Gastrocnemius medialis (tissue), 4 donors: ENCODE data around the gene APOBEC3H. TPM values are rescaled to one million over a fixed set of nuclear protein-coding genes. Genes with fewer than 3 reads are reported as not detected.

Experiments used
- ATAC-seq, 2 donors: fragments of 150-250 bp; one replicate each; pipeline ENCODE4 v1.9.1; 2016
- DNase-seq, 2 donors: peaks; one replicate each; pipeline ENCODE4 v3.0.0-alpha.2; 2019
- H3K27ac ChIP-seq, 4 donors: fragments of 200-600 bp; sonication (generic); 1 replicate in 1 of 4; 2 replicates in 3 of 4; pipeline ENCODE4 v1.5.1; 2016 to 2018; ENCODE audit warnings: mild to moderate bottlenecking in 2 of 4, moderate library complexity in 1 of 4
- H3K27me3 ChIP-seq, 3 donors: fragments of 200-600 bp; sonication (generic) in 2 of 3; 1 replicate in 1 of 3; 2 replicates in 2 of 3; pipeline versions ENCODE4 v1.5.1 to v1.6.0; 2016 to 2019; ENCODE audit warnings: mild to moderate bottlenecking in 1 of 3, moderate library complexity in 1 of 3
- H3K36me3 ChIP-seq, 2 donors: fragments of 200-600 bp; sonication (generic) in 1 of 2; one replicate each; pipeline ENCODE4 v1.5.1; 2017 to 2018
- H3K4me1 ChIP-seq, 2 donors: fragments of 200-600 bp; sonication (generic) in 1 of 2; one replicate each; pipeline ENCODE4 v1.5.1; 2016 to 2017; ENCODE audit warnings: mild to moderate bottlenecking in 2 of 2
- H3K4me3 ChIP-seq, 4 donors: fragments of 200-600 bp; sonication (generic) in 3 of 4; 1 replicate in 1 of 4; 2 replicates in 3 of 4; pipeline ENCODE4 v1.5.1; 2016 to 2019; ENCODE audit warnings: mild to moderate bottlenecking in 2 of 4
- H3K9me3 ChIP-seq, 3 donors: fragments of 200-600 bp; sonication (generic) in 2 of 3; 1 replicate in 1 of 3; 2 replicates in 2 of 3; pipeline ENCODE4 v1.5.1; 2016 to 2019
- POLR2A ChIP-seq, 2 donors: fragments of 450-650 bp; IDR thresholded peaks; one replicate each; pipeline ENCODE4 v1.6.1; 2017; ENCODE audit warnings: antibody characterized with exemption in 2 of 2, mild to moderate bottlenecking in 2 of 2, moderate library complexity in 2 of 2
- in situ Hi-C, 4 donors: fragments of 200-750 bp; cut with MboI; loops; one replicate each; pipeline versions ENCODE4 v1.15.0 to v1.8.0; 2017; ENCODE audit warnings: low sequenced_read_pairs in 4 of 4
- intact Hi-C: fragments of 100-400 bp; cut with DNase I; formaldehyde crosslinking; loops from one replicate; pipeline ENCODE4 v1.15.1; 2023; ENCODE audit warnings: low total_unique reads
- total RNA-seq, 4 donors: library from RNA; depleted of rRNA; stranded (reverse); fragments of >200 nt; gene quantifications; one replicate each; pipeline versions ENCODE4 v1.1.0 to v1.2.3, GENCODE V29; 2016
- TF ChIP-seq, protein P1 (sequence below), 5 experiments: fragments of 450-650 bp in 3 of 5; fragments of 200-600 bp in 2 of 5; sonication (generic) in 2 of 5; IDR thresholded peaks in 4 of 5; conservative IDR thresholded peaks in 1 of 5; 1 replicate in 4 of 5; 2 replicates in 1 of 5; pipeline ENCODE4 v1.5.1; 2016 to 2019; ENCODE audit warnings: antibody characterized with exemption in 5 of 5, mild to moderate bottlenecking in 3 of 5, moderate library complexity in 3 of 5

Gene APOBEC3H
- total RNA-seq, 4 donors from 2014 or later: not detected

DNA sequence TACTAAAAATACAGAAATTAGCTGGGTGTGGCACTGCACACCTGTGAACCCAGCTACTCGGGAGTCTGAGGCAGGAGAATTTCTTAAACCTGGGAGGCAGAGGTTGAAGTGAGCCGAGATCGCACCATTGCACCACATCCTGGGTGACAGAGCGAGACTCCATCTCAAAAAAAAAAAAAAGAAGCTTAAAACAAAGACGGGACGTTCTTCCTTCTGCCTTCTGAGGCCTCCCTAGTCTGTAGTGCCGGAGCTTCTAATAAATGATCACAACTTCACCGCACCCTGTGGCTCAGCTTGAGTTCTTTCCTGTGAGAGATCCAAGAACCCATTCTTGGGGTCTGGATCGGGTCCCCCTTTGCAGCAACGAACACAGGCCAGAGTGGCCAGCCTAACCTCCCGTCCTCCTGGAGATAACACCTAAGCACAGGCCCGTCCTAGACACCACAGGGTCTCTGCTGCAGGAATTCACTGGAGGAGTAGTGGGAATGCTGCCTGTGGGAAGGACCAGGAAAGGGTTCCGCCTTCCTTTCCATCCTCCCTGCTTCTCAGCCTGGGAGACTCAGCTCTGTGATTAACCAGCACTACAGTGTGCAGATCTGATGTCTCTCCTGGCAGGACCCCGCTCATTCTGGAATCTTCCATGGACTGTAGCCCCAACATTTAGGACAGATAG lies 2.2 kb upstream of the APOBEC3H start:
- in situ Hi-C loops (no loop called here), intact Hi-C loops (no loop called here)
- H3K27ac ChIP-seq: no peak overlapping the region
- H3K9me3 ChIP-seq: no peaks in the 10 kb centered on the region
- H3K4me3 ChIP-seq: no peak overlapping the region
- ATAC-seq (no peak), DNase-seq (no peak)
- no peaks in the 10 kb centered on the region for H3K27me3 ChIP-seq
- H3K4me1 ChIP-seq: no peaks in the 10 kb centered on the region
- H3K36me3 ChIP-seq: no peaks in the 10 kb centered on the region
- no peak for TF ChIP-seq POLR2A (IDR thresholded peaks at IDR 0.05)
- TF ChIP-seq, protein P1, sequence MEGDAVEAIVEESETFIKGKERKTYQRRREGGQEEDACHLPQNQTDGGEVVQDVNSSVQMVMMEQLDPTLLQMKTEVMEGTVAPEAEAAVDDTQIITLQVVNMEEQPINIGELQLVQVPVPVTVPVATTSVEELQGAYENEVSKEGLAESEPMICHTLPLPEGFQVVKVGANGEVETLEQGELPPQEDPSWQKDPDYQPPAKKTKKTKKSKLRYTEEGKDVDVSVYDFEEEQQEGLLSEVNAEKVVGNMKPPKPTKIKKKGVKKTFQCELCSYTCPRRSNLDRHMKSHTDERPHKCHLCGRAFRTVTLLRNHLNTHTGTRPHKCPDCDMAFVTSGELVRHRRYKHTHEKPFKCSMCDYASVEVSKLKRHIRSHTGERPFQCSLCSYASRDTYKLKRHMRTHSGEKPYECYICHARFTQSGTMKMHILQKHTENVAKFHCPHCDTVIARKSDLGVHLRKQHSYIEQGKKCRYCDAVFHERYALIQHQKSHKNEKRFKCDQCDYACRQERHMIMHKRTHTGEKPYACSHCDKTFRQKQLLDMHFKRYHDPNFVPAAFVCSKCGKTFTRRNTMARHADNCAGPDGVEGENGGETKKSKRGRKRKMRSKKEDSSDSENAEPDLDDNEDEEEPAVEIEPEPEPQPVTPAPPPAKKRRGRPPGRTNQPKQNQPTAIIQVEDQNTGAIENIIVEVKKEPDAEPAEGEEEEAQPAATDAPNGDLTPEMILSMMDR (IDR thresholded peaks at IDR 0.05 in 4 of 5, conservative IDR thresholded peaks at IDR 0.05 in 1 of 5): no peak

DNA sequence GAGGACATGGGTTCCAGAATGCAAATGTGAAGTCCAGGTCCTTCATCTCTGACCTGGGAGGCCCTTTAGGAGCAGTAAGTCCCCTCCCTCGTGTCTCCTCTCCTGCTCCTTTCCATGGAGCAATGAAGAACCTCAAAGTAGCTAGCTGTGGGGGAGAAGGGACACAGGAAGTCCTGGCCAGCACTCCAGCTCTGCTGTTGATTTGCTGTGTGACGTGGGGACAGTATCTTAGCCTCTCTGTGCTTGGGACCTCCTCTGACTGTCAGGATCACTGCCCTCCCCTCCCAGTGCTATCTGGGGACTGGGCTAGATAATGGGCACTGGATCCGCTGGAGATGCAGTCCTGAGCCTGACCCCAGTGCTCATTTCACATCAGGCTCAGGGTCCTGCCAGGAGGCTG lies 1.1 kb upstream of the APOBEC3H start:
- Histone ChIP-seq H3K9me3 (no peaks in the 10 kb centered on the region), H3K4me1 (no peaks in the 10 kb centered on the region), H3K27ac (no peak overlapping the region), H3K36me3 (no peaks in the 10 kb centered on the region), H3K27me3 (no peaks in the 10 kb centered on the region), H3K4me3 (no peak overlapping the region)
- in situ Hi-C loops: no loop called here
- no peak for DNase-seq
- ATAC-seq: no peak
- no peak for TF ChIP-seq POLR2A (IDR thresholded peaks at IDR 0.05)
- TF ChIP-seq, protein P1 (IDR thresholded peaks at IDR 0.05 in 4 of 5, conservative IDR thresholded peaks at IDR 0.05 in 1 of 5): no peak
- intact Hi-C loops: no loop called here

DNA sequence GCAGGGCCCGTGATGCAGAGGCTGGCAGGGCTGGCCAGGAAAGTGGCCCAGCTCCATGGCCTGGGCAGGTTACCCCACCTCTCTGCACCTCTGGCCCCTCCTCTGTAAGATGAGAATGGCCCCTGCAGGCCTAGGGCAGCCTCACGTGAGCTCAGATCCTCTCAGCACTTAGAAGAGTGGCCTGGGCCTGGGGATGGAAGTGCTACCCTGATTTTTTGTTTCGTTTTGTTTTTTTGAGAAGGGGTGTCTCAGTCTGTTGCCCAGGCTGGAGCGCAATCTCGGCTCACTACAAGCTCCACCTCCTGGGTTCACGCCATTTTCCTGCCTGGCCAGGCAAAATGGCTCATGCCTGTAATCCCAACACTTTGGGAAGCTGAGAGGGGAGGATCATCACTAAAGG lies 982 bp downstream of the APOBEC3H start:
- Histone ChIP-seq H3K27ac (no peak overlapping the region), H3K27me3 (no peaks in the 10 kb centered on the region), H3K4me3 (no peak overlapping the region), H3K4me1 (no peaks in the 10 kb centered on the region), H3K36me3 (no peaks in the 10 kb centered on the region), H3K9me3 (no peaks in the 10 kb centered on the region)
- intact Hi-C loops: no loop called here
- no peak for TF ChIP-seq POLR2A (IDR thresholded peaks at IDR 0.05)
- TF ChIP-seq, protein P1 (IDR thresholded peaks at IDR 0.05 in 4 of 5, conservative IDR thresholded peaks at IDR 0.05 in 1 of 5): no peak
- DNase-seq (no peak), ATAC-seq (no peak)
- in situ Hi-C loops: no loop called here

DNA sequence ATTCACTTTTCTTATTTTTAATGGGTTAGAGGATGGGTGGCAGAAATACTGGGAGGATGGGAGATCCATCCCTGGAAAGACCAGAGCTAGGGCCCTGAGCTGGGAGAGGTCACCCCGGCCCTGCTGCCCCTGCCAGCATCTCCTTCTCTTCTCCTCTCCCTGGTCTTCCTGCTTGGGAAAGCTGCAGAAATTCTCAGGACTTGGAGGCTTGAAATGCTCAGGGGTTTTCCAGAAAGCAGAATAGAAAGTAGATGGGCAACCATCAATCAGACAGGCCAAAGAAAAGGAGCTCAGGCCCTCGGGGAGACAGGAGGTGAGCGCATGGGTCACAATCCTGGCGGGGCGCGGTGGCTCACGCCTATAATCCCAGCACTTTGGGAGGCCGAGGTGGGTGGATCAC lies 1.5 kb downstream of the APOBEC3H start:
- H3K9me3 ChIP-seq: no peaks in the 10 kb centered on the region
- H3K27me3 ChIP-seq: no peaks in the 10 kb centered on the region
- no peak for ATAC-seq
- TF ChIP-seq POLR2A (IDR thresholded peaks at IDR 0.05): no peak
- TF ChIP-seq, protein P1 (IDR thresholded peaks at IDR 0.05 in 4 of 5, conservative IDR thresholded peaks at IDR 0.05 in 1 of 5): no peak
- H3K4me3 ChIP-seq: no peak overlapping the region
- no peak for DNase-seq
- no peaks in the 10 kb centered on the region for H3K36me3 ChIP-seq
- H3K27ac ChIP-seq: no peak overlapping the region
- in situ Hi-C loops: no loop called here
- intact Hi-C loops: no loop called here
- no peaks in the 10 kb centered on the region for H3K4me1 ChIP-seq

DNA sequence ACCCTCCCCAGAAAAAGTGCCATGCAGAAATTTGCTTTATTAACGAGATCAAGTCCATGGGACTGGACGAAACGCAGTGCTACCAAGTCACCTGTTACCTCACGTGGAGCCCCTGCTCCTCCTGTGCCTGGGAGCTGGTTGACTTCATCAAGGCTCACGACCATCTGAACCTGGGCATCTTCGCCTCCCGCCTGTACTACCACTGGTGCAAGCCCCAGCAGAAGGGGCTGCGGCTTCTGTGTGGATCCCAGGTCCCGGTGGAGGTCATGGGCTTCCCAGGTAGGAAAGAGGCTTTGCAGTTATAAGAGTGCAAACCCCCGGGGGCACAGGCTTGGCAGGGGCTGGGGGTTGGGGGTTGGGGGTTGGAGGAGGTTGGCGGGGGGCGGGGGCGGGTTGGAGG lies 4.2 kb downstream of the APOBEC3H start:
- no peak for ATAC-seq
- H3K27ac ChIP-seq: no peak overlapping the region
- H3K4me3 ChIP-seq: no peak overlapping the region
- TF ChIP-seq, protein P1 (IDR thresholded peaks at IDR 0.05 in 4 of 5, conservative IDR thresholded peaks at IDR 0.05 in 1 of 5): no peak
- TF ChIP-seq POLR2A (IDR thresholded peaks at IDR 0.05): no peak
- H3K9me3 ChIP-seq: no peaks in the 10 kb centered on the region
- no peaks in the 10 kb centered on the region for H3K4me1 ChIP-seq
- no peaks in the 10 kb centered on the region for H3K36me3 ChIP-seq
- in situ Hi-C loops: no loop called here
- intact Hi-C loops: no loop called here
- no peak for DNase-seq
- no peaks in the 10 kb centered on the region for H3K27me3 ChIP-seq
